ENCODE data around the gene SLCO3A1. TPM values are rescaled to one million over a fixed set of nuclear protein-coding genes. Genes with fewer than 3 reads are reported as not detected.

The SLCO3A1 gene
- total and polyA plus RNA-seq, 8 donors = 2.4 to 38.8 (median 7.7) TPM

DNA sequence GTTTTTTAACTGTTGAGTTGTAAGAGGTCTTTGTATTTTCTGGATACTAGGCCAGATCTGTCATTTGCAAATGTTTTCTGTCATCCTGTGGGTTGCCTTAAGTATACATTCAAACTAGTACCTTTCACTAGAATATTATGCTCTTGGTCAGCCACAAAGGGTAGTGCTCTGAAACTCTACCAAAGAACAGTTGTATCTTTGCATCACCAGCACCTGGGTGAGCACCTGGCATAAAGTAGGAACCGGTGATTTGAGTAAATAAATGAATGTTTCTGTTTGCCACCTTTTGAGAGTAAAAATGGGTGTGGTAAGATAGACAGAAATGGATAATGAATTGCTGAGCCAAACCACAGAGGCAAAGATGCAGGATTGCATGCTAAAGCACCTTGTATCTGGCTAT, 98.7 kb downstream of the SLCO3A1 start:
- no peak for TF ChIP-seq POLR2A (IDR thresholded peaks at IDR 0.05)
- TF ChIP-seq, protein P1, sequence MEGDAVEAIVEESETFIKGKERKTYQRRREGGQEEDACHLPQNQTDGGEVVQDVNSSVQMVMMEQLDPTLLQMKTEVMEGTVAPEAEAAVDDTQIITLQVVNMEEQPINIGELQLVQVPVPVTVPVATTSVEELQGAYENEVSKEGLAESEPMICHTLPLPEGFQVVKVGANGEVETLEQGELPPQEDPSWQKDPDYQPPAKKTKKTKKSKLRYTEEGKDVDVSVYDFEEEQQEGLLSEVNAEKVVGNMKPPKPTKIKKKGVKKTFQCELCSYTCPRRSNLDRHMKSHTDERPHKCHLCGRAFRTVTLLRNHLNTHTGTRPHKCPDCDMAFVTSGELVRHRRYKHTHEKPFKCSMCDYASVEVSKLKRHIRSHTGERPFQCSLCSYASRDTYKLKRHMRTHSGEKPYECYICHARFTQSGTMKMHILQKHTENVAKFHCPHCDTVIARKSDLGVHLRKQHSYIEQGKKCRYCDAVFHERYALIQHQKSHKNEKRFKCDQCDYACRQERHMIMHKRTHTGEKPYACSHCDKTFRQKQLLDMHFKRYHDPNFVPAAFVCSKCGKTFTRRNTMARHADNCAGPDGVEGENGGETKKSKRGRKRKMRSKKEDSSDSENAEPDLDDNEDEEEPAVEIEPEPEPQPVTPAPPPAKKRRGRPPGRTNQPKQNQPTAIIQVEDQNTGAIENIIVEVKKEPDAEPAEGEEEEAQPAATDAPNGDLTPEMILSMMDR (IDR thresholded peaks at IDR 0.05) = no peak
- no peak for TF ChIP-seq EP300 (IDR thresholded peaks at IDR 0.05)
- no peak for TF ChIP-seq POLR2AphosphoS5 (IDR thresholded peaks at IDR 0.05)
- Histone ChIP-seq H3K36me3 (no peaks in the 10 kb centered on the region), H3K9me3 (no peaks in the 10 kb centered on the region), H3K27ac (no peak overlapping the region), H3K4me1 (peaks cover 11 to 64% (median 23%) of the 10 kb centered on the region in 4 donors), H3K27me3 (no peaks in the 10 kb centered on the region), H3K4me3 (no peak overlapping the region)
- WGBS, 5 donors = 31 to 55% (median 38%) methylated on average over 1 of the region's 1 CpG
- no peak for DNase-seq
- intact Hi-C loops (cut with DNase I; ENCODE audit: low total_unique reads) = no loop called here

DNA sequence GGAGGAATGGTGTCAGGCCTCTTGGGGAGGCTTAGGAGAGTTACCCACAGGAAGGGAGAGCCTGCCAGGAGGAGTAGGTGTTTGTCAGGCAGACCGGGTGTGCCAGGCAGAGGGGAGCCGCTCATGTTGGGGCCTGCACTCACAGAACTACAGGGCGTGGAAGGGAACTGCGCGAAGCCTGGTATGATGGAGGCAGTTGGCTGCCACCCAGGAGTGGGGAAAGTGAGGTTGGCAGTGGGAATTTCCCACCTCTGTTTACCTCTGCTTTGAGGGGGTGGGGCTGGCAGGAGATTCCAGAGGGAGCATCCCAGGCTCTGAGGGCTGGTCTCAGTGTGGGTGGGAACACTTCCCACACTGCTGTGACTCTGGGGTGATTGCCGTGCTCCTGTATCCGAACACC, 99.9 kb downstream of the SLCO3A1 start:
- Histone ChIP-seq H3K4me3 (no peak overlapping the region), H3K27ac (no peak overlapping the region), H3K9me3 (no peaks in the 10 kb centered on the region), H3K27me3 (no peaks in the 10 kb centered on the region), H3K36me3 (no peaks in the 10 kb centered on the region), H3K4me1 (peaks cover 4 to 52% (median 11%) of the 10 kb centered on the region in 4 donors)
- TF ChIP-seq, protein P1 (IDR thresholded peaks at IDR 0.05) = no peak
- TF ChIP-seq POLR2AphosphoS5 (IDR thresholded peaks at IDR 0.05) = no peak
- no peak for TF ChIP-seq POLR2A (IDR thresholded peaks at IDR 0.05)
- TF ChIP-seq EP300 (IDR thresholded peaks at IDR 0.05) = no peak
- no peak for DNase-seq
- WGBS, 5 donors = 57 to 80% (median 68%) methylated on average over 7 of the region's 7 CpGs
- intact Hi-C loops (cut with DNase I; ENCODE audit: low total_unique reads) = no loop called here

DNA sequence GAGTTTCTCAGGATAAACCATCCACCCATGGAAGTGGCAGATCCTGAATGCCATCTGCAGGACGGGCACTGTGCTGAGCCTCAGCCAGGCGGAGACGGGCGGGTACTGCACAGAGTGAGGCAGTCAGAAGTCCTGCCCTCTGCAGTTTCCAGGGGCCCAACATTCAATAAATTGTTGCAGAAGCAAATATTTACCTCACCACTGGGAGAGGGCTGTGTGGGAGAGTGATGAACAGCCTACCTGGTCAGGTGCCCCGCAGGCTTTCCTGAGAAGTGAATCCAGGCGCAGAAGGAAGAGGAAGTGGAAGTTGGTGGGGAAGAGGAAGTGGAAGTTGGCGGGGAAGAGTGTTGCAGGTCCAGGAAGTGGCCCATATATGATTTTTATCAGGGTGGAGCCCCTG, 100.8 kb downstream of the SLCO3A1 start:
- peaks cover 0 to 43% (median 6%) of the 10 kb centered on the region in 4 donors for H3K4me1 ChIP-seq
- WGBS, 5 donors = 44 to 76% (median 59%) methylated on average over 6 to 7 of the region's 7 CpGs
- intact Hi-C loops (cut with DNase I; ENCODE audit: low total_unique reads) = no loop called here
- TF ChIP-seq, protein P1 (IDR thresholded peaks at IDR 0.05) = peak in 2 of 7 experiments; percentile 6 to 14
- TF ChIP-seq POLR2A (IDR thresholded peaks at IDR 0.05) = no peak
- DNase-seq = peak in 1 of 2 donors; percentile 65
- no peaks in the 10 kb centered on the region for H3K36me3 ChIP-seq
- no peak overlapping the region for H3K4me3 ChIP-seq
- H3K27me3 ChIP-seq = no peaks in the 10 kb centered on the region
- H3K9me3 ChIP-seq = no peaks in the 10 kb centered on the region
- no peak overlapping the region for H3K27ac ChIP-seq

DNA sequence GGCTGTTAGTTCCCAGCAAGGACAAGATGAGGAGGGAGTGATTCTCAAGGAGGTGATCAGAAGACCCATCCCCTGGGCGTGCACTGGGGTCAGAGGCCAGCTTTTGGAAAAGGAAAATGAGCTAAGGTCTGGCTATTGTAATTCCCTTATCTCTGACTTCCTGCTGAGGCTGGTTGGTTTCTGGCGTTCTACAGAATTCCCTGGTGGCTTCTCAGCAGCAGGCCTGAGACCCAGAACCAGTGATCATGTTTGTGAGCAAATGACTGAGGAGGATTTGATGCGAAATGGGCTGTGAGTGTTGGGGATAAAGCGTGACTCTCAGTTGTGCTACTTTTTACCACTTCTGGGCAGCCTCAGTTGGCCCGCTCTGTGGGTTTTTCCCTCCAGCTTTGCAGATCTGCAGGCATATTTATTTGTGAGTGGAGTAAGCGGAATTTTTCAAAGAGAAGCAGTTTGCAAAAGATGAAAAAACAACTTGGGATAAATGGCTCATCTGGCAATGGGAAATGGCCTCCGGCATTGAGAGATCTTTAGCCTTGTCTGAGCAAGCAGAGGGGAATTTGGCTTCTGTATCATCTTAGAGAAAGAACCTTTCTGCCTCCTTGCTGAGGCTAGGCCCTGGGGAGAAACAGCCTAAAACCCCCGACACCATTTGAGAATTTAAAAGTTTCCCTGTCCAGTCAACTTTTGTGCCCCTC, 102.7 kb downstream of the SLCO3A1 start:
- TF ChIP-seq EP300 (IDR thresholded peaks at IDR 0.05) (no peak), POLR2A (IDR thresholded peaks at IDR 0.05) (no peak), POLR2AphosphoS5 (IDR thresholded peaks at IDR 0.05) (no peak)
- TF ChIP-seq, protein P1 (IDR thresholded peaks at IDR 0.05) = no peak
- Histone ChIP-seq H3K36me3 (no peaks in the 10 kb centered on the region), H3K27ac (peak overlapping the region in 4 of 5 donors; percentile 28 to 63 (median 38)), H3K27me3 (no peaks in the 10 kb centered on the region), H3K4me1 (peaks cover 0 to 31% (median 6%) of the 10 kb centered on the region in 4 donors), H3K4me3 (no peak overlapping the region), H3K9me3 (no peaks in the 10 kb centered on the region)
- DNase-seq = peak in 1 of 2 donors; percentile 46
- intact Hi-C loops (cut with DNase I; ENCODE audit: low total_unique reads) = no loop called here
- WGBS, 5 donors = 61 to 67% (median 63%) methylated on average over 8 of the region's 8 CpGs
